ENCODE results near the gene MSH2. TPM values are rescaled to one million over a fixed set of nuclear protein-coding genes. Genes with fewer than 3 reads are reported as not detected.

Gene MSH2
- total RNA-seq, 1 donor from 2014 or later: 16.0 TPM

DNA sequence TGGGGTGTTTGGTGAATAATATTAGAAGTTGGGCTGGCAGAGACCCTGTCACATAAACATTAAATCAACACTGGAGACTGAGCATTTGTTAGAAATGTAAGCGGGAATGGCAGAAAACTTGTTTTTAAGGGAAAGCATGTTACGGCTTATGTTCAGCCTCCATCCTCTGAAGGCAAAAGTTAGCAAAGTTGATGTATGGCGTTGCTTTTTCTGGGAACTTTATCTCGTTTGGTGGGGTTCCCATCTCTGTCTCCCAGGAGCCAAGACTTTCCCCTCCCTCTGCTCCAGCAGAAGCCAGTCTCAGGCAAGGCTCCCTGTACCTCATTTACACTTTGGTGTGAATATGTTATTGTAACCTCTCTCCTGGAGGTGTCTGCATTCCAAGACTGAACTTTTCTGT, 105.1 kb downstream of the MSH2 start:
- H2AFZ ChIP-seq (ENCODE audit: low read depth, low read length): no peak overlapping the region
- no peak overlapping the region for H3K27ac Mint-ChIP-seq (ENCODE audit: unreplicated experiment)
- TF ChIP-seq CTCF (IDR thresholded peaks at IDR 0.05; ENCODE audit: insufficient read depth, low read depth, low read length): no peak
- TF ChIP-seq EZH2 (IDR thresholded peaks at IDR 0.05; ENCODE audit: insufficient read depth, low read length): no peak
- peaks cover 13% of the 10 kb centered on the region for H3K4me1 Mint-ChIP-seq (ENCODE audit: low read depth, unreplicated experiment)
- no peaks in the 10 kb centered on the region for H3K9me3 ChIP-seq (ENCODE audit: insufficient read depth, low read depth, low read length)
- H3K36me3 Mint-ChIP-seq (ENCODE audit: low read depth, unreplicated experiment): no peaks in the 10 kb centered on the region
- H3K4me1 ChIP-seq (ENCODE audit: insufficient read depth, low read length): no peaks in the 10 kb centered on the region
- H3K36me3 ChIP-seq (ENCODE audit: insufficient read depth, low read length): no peaks in the 10 kb centered on the region
- H3K27ac ChIP-seq (ENCODE audit: low read depth, low read length): no peak overlapping the region
- H3K79me2 ChIP-seq (ENCODE audit: insufficient read depth, low read length): no peaks in the 10 kb centered on the region
- H3K4me3 Mint-ChIP-seq (ENCODE audit: unreplicated experiment): no peak overlapping the region
- FAIRE-seq: no peak
- H3K27me3 ChIP-seq (ENCODE audit: insufficient read depth, low read length): no peaks in the 10 kb centered on the region
- H3K9ac ChIP-seq (ENCODE audit: low read length): no peak overlapping the region
- H3K4me2 ChIP-seq (ENCODE audit: low read length): no peak overlapping the region
- no peak for DNase-seq (ENCODE audit: low read depth)
- peaks cover 2% of the 10 kb centered on the region for H3K27me3 Mint-ChIP-seq (ENCODE audit: low read depth, unreplicated experiment)
- no peak overlapping the region for H3K4me3 ChIP-seq (ENCODE audit: insufficient read depth, low read depth, low read length)
- peaks cover 15% of the 10 kb centered on the region for H3K9me3 Mint-ChIP-seq (ENCODE audit: unreplicated experiment)
- H4K20me1 ChIP-seq (ENCODE audit: insufficient read depth, low read length): no peaks in the 10 kb centered on the region

DNA sequence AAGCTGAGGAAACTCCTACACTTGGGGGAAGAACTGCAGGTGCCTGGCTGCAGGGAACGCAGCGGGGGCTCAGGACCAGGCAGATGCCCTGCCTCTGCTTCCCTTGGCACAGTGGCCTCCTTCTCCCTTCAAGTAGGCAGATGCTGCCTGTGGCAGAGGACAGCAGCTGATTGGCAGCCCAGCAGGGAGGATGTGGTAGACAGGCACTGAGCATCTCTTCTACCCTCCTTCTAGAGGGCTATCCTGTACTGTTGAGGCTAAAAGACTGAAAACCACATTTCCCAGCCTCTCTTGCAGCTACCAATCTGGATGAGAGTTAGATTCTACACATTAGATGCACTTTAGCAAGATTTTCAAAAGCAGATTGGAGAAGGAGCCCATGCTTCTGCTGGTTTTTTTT, 105.7 kb downstream of the MSH2 start:
- H4K20me1 ChIP-seq (ENCODE audit: insufficient read depth, low read length): no peaks in the 10 kb centered on the region
- Mint-ChIP-seq H3K27ac (ENCODE audit: unreplicated experiment) (no peak overlapping the region), H3K4me3 (ENCODE audit: unreplicated experiment) (no peak overlapping the region), H3K9me3 (ENCODE audit: unreplicated experiment) (peaks cover 15% of the 10 kb centered on the region), H3K27me3 (ENCODE audit: low read depth, unreplicated experiment) (peaks cover 2% of the 10 kb centered on the region), H3K36me3 (ENCODE audit: low read depth, unreplicated experiment) (no peaks in the 10 kb centered on the region), H3K4me1 (ENCODE audit: low read depth, unreplicated experiment) (peaks cover 13% of the 10 kb centered on the region)
- no peak overlapping the region for H3K4me2 ChIP-seq (ENCODE audit: low read length)
- DNase-seq (ENCODE audit: low read depth) (no peak), FAIRE-seq (no peak)
- no peaks in the 10 kb centered on the region for H3K4me1 ChIP-seq (ENCODE audit: insufficient read depth, low read length)
- H3K9ac ChIP-seq (ENCODE audit: low read length): no peak overlapping the region
- H3K27ac ChIP-seq (ENCODE audit: low read depth, low read length): no peak overlapping the region
- no peak overlapping the region for H3K4me3 ChIP-seq (ENCODE audit: insufficient read depth, low read depth, low read length)
- no peaks in the 10 kb centered on the region for H3K36me3 ChIP-seq (ENCODE audit: insufficient read depth, low read length)
- H2AFZ ChIP-seq (ENCODE audit: low read depth, low read length): no peak overlapping the region
- no peaks in the 10 kb centered on the region for H3K79me2 ChIP-seq (ENCODE audit: insufficient read depth, low read length)
- no peaks in the 10 kb centered on the region for H3K27me3 ChIP-seq (ENCODE audit: insufficient read depth, low read length)
- TF ChIP-seq EZH2 (IDR thresholded peaks at IDR 0.05; ENCODE audit: insufficient read depth, low read length) (no peak), CTCF (IDR thresholded peaks at IDR 0.05; ENCODE audit: insufficient read depth, low read depth, low read length) (no peak)
- no peaks in the 10 kb centered on the region for H3K9me3 ChIP-seq (ENCODE audit: insufficient read depth, low read depth, low read length)

DNA sequence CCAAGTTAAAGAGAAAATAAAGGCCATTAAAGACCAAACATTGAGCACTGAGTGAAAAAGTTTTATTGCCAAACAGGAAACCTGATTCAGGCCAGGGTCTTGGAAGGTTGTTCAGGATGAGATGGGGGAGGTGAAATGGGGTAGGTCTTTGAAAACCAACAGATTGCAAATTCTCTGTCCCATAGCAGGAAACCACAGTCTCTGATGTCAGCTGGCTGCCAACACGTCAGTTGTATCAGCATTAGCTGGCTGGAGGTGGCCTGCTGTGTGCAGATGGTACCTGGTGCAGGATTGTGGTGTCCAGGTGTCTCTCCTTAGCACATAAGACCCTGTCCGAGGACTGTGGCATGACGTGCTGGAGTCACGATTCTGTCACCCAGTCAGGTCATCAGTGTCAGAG, 106.3 kb downstream of the MSH2 start:
- Histone ChIP-seq H2AFZ (ENCODE audit: low read depth, low read length) (no peak overlapping the region), H3K36me3 (ENCODE audit: insufficient read depth, low read length) (no peaks in the 10 kb centered on the region), H3K9ac (ENCODE audit: low read length) (no peak overlapping the region), H3K27ac (ENCODE audit: low read depth, low read length) (no peak overlapping the region), H3K4me3 (ENCODE audit: insufficient read depth, low read depth, low read length) (no peak overlapping the region), H3K4me2 (ENCODE audit: low read length) (no peak overlapping the region), H3K79me2 (ENCODE audit: insufficient read depth, low read length) (no peaks in the 10 kb centered on the region), H4K20me1 (ENCODE audit: insufficient read depth, low read length) (no peaks in the 10 kb centered on the region), H3K9me3 (ENCODE audit: insufficient read depth, low read depth, low read length) (no peaks in the 10 kb centered on the region), H3K27me3 (ENCODE audit: insufficient read depth, low read length) (no peaks in the 10 kb centered on the region), H3K4me1 (ENCODE audit: insufficient read depth, low read length) (no peaks in the 10 kb centered on the region)
- Mint-ChIP-seq H3K36me3 (ENCODE audit: low read depth, unreplicated experiment) (no peaks in the 10 kb centered on the region), H3K9me3 (ENCODE audit: unreplicated experiment) (peaks cover 15% of the 10 kb centered on the region), H3K4me1 (ENCODE audit: low read depth, unreplicated experiment) (peaks cover 13% of the 10 kb centered on the region), H3K27ac (ENCODE audit: unreplicated experiment) (peak overlapping the region; percentile 11), H3K4me3 (ENCODE audit: unreplicated experiment) (no peak overlapping the region), H3K27me3 (ENCODE audit: low read depth, unreplicated experiment) (peaks cover 2% of the 10 kb centered on the region)
- TF ChIP-seq EZH2 (IDR thresholded peaks at IDR 0.05; ENCODE audit: insufficient read depth, low read length): no peak
- no peak for TF ChIP-seq CTCF (IDR thresholded peaks at IDR 0.05; ENCODE audit: insufficient read depth, low read depth, low read length)
- no peak for DNase-seq (ENCODE audit: low read depth)
- no peak for FAIRE-seq

Measured in astrocyte (in vitro differentiated cells and primary cell).